Endothelial cell of umbilical vein (primary cell): ENCODE data around the gene SFTPB.

Experiments used
- EZH2 ChIP-seq: IDR thresholded peaks from 2 replicates; pipeline ENCODE4 v1.6.1; 2012; ENCODE audit warnings: borderline replicate concordance, low read depth, mild to moderate bottlenecking, moderate library complexity, low read length, inconsistent platforms; ENCODE audit not compliant: severe bottlenecking
- FOS ChIP-seq: IDR thresholded peaks from 2 replicates; pipeline ENCODE4 v1.6.1; 2011; ENCODE audit warnings: mild to moderate bottlenecking, low read length, moderate library complexity, borderline replicate concordance; ENCODE audit not compliant: insufficient read depth
- JUN ChIP-seq: IDR thresholded peaks from 2 replicates; pipeline ENCODE4 v1.6.1; 2011; ENCODE audit warnings: borderline replicate concordance, low read depth; ENCODE audit not compliant: insufficient read length, insufficient read depth
- MYC ChIP-seq: IDR thresholded peaks from one replicate; pipeline ENCODE4 v1.6.1; 2011; ENCODE audit warnings: mild to moderate bottlenecking, low read depth, low read length
- POLR2A ChIP-seq: IDR thresholded peaks from 2 replicates; pipeline ENCODE4 v1.6.1; 2012; ENCODE audit warnings: low read depth, mild to moderate bottlenecking, control low read depth, low read length
- POLR2AphosphoS5 ChIP-seq: IDR thresholded peaks from 2 replicates; pipeline ENCODE4 v1.6.1; 2012; ENCODE audit warnings: low read depth, mild to moderate bottlenecking, control low read depth, low read length, moderate library complexity; ENCODE audit not compliant: insufficient read depth
- TF ChIP-seq, protein P1 (sequence below): IDR thresholded peaks from 2 replicates; pipeline ENCODE4 v1.6.1; 2011; ENCODE audit not compliant: insufficient read depth, insufficient read length
- TF ChIP-seq, protein P2 (sequence below), 2 donors: IDR thresholded peaks; 1 replicate in 1 of 2; 2 replicates in 1 of 2; pipeline ENCODE4 v1.5.1; 2011; ENCODE audit warnings: low read length in 2 of 2, mild to moderate bottlenecking in 2 of 2, moderate library complexity in 2 of 2, control low read depth in 1 of 2, inconsistent platforms in 1 of 2, low read depth in 1 of 2; ENCODE audit not compliant: insufficient read depth in 1 of 2; ENCODE audit errors: extremely low read depth in 1 of 2

DNA sequence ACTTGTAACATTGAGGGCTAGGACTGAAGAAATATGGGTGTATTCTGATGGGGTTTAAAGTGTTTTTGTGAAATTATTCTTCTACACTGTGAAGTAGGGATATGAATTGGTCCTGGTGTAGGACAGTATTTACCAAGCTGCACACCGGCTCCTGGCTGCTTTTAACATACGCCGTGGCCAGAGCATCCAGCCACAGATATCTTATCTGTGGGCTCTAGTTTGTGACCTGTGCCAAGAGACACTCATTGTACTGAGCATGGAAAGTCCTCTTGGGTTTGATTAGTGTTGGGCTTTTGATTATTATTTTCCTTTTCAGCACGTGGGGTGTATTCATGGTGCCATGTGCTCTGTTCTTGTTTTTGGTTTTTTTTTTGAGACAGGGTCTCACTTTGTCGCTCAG lies 44.0 kb downstream of the SFTPB start:
- TF ChIP-seq EZH2 = no peak
- TF ChIP-seq, protein P1, sequence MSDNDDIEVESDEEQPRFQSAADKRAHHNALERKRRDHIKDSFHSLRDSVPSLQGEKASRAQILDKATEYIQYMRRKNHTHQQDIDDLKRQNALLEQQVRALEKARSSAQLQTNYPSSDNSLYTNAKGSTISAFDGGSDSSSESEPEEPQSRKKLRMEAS = no peak
- TF ChIP-seq, protein P2, sequence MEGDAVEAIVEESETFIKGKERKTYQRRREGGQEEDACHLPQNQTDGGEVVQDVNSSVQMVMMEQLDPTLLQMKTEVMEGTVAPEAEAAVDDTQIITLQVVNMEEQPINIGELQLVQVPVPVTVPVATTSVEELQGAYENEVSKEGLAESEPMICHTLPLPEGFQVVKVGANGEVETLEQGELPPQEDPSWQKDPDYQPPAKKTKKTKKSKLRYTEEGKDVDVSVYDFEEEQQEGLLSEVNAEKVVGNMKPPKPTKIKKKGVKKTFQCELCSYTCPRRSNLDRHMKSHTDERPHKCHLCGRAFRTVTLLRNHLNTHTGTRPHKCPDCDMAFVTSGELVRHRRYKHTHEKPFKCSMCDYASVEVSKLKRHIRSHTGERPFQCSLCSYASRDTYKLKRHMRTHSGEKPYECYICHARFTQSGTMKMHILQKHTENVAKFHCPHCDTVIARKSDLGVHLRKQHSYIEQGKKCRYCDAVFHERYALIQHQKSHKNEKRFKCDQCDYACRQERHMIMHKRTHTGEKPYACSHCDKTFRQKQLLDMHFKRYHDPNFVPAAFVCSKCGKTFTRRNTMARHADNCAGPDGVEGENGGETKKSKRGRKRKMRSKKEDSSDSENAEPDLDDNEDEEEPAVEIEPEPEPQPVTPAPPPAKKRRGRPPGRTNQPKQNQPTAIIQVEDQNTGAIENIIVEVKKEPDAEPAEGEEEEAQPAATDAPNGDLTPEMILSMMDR (IDR thresholded peaks at IDR 0.05; ENCODE audit: extremely low read depth in 1 of 2, insufficient read depth in 1 of 2, low read depth in 1 of 2, low read length in 2 of 2) = no peak
- TF ChIP-seq JUN = no peak
- TF ChIP-seq MYC = no peak
- no peak for TF ChIP-seq POLR2AphosphoS5
- TF ChIP-seq POLR2A = no peak
- no peak for TF ChIP-seq FOS
